OCI-LY7 (cell line): Measurements from ENCODE around the gene GGCX. TPM values are rescaled to one million over a fixed set of nuclear protein-coding genes. Genes with fewer than 3 reads are reported as not detected.
A peak's percentile ranks its signal among the peaks of the same experiment; 100 is the strongest.

ENCODE experiments used
- BruUV-seq: library from RNA; stranded (reverse); fragments of 400-500 nt; replicated peaks from 2 replicates; lab custom pipeline; 2021; lab: Mats Ljungman, UMichigan
- CTCF ChIA-PET: fragments of 300-600 bp; sonication (Branson Sonifier 250); formaldehyde crosslinking; loops from one replicate; lab custom pipeline; 2022; ENCODE audit warnings: antibody characterized with exemption; ENCODE audit not compliant: unreplicated experiment; lab: Charles Lee
- POLR2A ChIA-PET: fragments of 300-600 bp; sonication (Branson Sonifier 250); formaldehyde crosslinking; loops from one replicate; lab custom pipeline; 2022; ENCODE audit warnings: antibody characterized with exemption; lab: Charles Lee
- DNase-seq: peaks from one replicate; pipeline ENCODE4 v3.0.0-alpha.2; 2015; ENCODE audit warnings: low spot score
- H2AFZ ChIP-seq: fragments of 200-600 bp; sonication (generic), shearing (Covaris generic); 2 replicates; pipeline ENCODE4 v1.6.1; 2014; ENCODE audit warnings: mild to moderate bottlenecking, antibody characterized with exemption, low read length, moderate library complexity
- H3K27ac ChIP-seq: fragments of 200-600 bp; sonication (generic); 2 replicates; pipeline ENCODE4 v1.5.1; 2014; ENCODE audit warnings: mixed run types, low read depth, mild to moderate bottlenecking, moderate library complexity, low read length, inconsistent platforms; ENCODE audit not compliant: poor library complexity, severe bottlenecking
- H3K36me3 ChIP-seq: fragments of 200-600 bp; sonication (generic); 2 replicates; pipeline ENCODE4 v1.6.1; 2014; ENCODE audit warnings: mild to moderate bottlenecking, antibody characterized with exemption, low read length, moderate library complexity, mixed read lengths; ENCODE audit not compliant: insufficient read depth
- H3K4me1 ChIP-seq: fragments of 200-600 bp; sonication (generic); 2 replicates; pipeline ENCODE4 v1.5.1; 2014; ENCODE audit warnings: mild to moderate bottlenecking, low read length; ENCODE audit not compliant: insufficient read depth, poor library complexity, severe bottlenecking
- H3K4me2 ChIP-seq: fragments of 200-600 bp; sonication (generic); 2 replicates; pipeline ENCODE4 v1.6.1; 2014; ENCODE audit warnings: mild to moderate bottlenecking, low read length
- H3K4me3 ChIP-seq: fragments of 200-600 bp; sonication (generic); 2 replicates; pipeline ENCODE4 v1.5.1; 2014; ENCODE audit warnings: mild to moderate bottlenecking, low read depth, low read length; ENCODE audit not compliant: poor library complexity, severe bottlenecking
- H3K79me2 ChIP-seq: fragments of 200-600 bp; sonication (generic); 2 replicates; pipeline ENCODE4 v1.6.1; 2016; ENCODE audit warnings: low read depth, mild to moderate bottlenecking, low read length, moderate library complexity, mixed read lengths; ENCODE audit not compliant: insufficient read depth
- H3K9me2 ChIP-seq: fragments of 200-600 bp; sonication (generic); 2 replicates; pipeline ENCODE4 v1.6.1; 2016; ENCODE audit warnings: mild to moderate bottlenecking, low read length, mixed read lengths; ENCODE audit not compliant: insufficient read depth
- H3K9me3 ChIP-seq: fragments of 200-600 bp; sonication (generic); 2 replicates; pipeline ENCODE4 v1.6.1; 2014; ENCODE audit warnings: mild to moderate bottlenecking, mixed run types, low read length, mixed read lengths
- H4K20me1 ChIP-seq: fragments of 200-600 bp; sonication (generic); 2 replicates; pipeline ENCODE4 v1.6.1; 2014; ENCODE audit warnings: mild to moderate bottlenecking, antibody characterized with exemption, low read length, moderate library complexity, mixed read lengths; ENCODE audit not compliant: insufficient read depth
- EZH2phosphoT487 ChIP-seq: fragments of 200-600 bp; sonication (generic); IDR thresholded peaks from 2 replicates; pipeline ENCODE4 v1.6.1; 2018; ENCODE audit warnings: low read depth, borderline replicate concordance, mild to moderate bottlenecking, mixed run types, antibody characterized with exemption, low read length, moderate library complexity, mixed read lengths
- intact Hi-C: fragments of 100-400 bp; cut with micrococcal nuclease; formaldehyde crosslinking; loops from one replicate; pipeline ENCODE4 v1.10.0; 2022; ENCODE audit not compliant: unreplicated experiment
- total RNA-seq, 2 experiments: library from RNA; depleted of rRNA in 1 of 2; stranded (reverse); fragments of >200 nt in 1 of 2; shearing (Covaris generic) in 1 of 2; gene quantifications; 2 replicates each; pipeline ENCODE4 v1.2.3, GENCODE V29; 2014 to 2022
- TF ChIP-seq, protein P1 (sequence below): fragments of 200-600 bp; sonication (generic); conservative IDR thresholded peaks from 2 replicates; pipeline ENCODE4 v1.5.1; 2014; ENCODE audit warnings: mild to moderate bottlenecking, antibody characterized with exemption, low read length, moderate library complexity, mixed read lengths

Gene GGCX
- total RNA-seq, 2 experiments from 2014 or later = 32.5 to 33.3 TPM

DNA sequence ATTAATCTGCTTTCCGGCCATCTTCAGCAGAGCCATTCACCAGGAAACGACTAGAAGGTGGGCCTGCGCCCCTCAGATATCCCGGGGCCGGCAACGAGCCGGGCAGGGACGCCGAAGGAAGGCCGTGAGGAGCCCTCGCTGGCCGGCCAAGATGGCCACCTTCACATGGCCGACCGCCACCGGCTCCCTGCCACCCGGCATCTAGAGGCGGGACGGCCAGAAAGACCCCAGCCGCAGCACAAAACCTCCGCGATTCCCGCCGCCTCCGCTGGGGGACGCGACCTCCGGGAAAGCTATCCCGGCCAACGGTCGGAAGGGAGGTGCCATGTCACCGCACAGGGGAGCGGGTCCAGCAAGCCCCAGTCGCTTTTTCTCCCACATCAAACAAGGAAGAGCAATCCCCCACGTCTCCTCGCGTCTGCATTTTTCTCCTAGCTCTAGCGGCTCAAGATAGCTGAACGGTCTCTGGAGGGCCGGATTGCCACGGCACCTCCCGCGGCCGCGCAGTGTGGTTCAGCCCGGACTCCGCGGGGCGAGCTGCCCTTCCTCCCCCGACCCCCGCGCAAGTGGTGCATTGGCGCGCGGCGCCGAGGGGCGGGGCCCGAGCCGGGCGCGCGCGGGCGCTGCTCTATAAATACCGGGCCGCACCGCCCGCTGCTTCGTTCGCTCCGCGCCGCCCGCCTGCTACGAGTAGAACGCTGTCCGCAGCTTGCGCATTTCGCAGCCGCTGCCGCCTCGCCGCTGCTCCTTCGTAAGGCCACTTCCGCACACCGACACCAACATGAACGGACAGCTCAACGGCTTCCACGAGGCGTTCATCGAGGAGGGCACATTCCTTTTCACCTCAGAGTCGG, 22.6 kb downstream of the GGCX start, which contains the start of gene MAT2A:
Gene MAT2A (plus strand): TSS at position 662 of the 854 bp plus-strand sequence. CDS start 120 bp downstream, at position 782.
- H3K4me2 ChIP-seq = peak within 1 kb of the TSS; percentile 86
- intact Hi-C loops = loop anchor here (1.0 to 5.0 kb wide), 5 partner anchors 23 to 212 kb away; partner anchors contain the start of genes GGCX, TGOLN2 and USP39
- no peaks in the 10 kb centered on the region for H3K9me2 ChIP-seq
- no TSS peak for BruUV-seq
- H4K20me1 ChIP-seq = peaks cover 31% of the 10 kb centered on the region
- H3K79me2 ChIP-seq = peaks cover 60% of the 10 kb centered on the region
- H3K36me3 ChIP-seq = peaks cover 47% of the 10 kb centered on the region
- ChIA-PET POLR2A (interaction anchor here (0.6 to 6.7 kb wide), 26 partner anchors 9 to 775 kb away, joined by 3 to 48 read pairs (median 4); partner anchors contain the start of genes C2orf68, GGCX, RNF181 and SH2D6), CTCF (interaction anchor here (0.6 to 1.0 kb wide), 4 partner anchors 120 to 211 kb away, joined by 3 to 7 read pairs (median 6); partner anchors contain the start of gene TGOLN2)
- peak within 1 kb of the TSS; percentile 88 for H3K27ac ChIP-seq
- H3K4me1 ChIP-seq = peaks cover 37% of the 10 kb centered on the region
- H3K9me3 ChIP-seq = no peaks in the 10 kb centered on the region
- no peak for TF ChIP-seq EZH2phosphoT487
- TF ChIP-seq, protein P1, sequence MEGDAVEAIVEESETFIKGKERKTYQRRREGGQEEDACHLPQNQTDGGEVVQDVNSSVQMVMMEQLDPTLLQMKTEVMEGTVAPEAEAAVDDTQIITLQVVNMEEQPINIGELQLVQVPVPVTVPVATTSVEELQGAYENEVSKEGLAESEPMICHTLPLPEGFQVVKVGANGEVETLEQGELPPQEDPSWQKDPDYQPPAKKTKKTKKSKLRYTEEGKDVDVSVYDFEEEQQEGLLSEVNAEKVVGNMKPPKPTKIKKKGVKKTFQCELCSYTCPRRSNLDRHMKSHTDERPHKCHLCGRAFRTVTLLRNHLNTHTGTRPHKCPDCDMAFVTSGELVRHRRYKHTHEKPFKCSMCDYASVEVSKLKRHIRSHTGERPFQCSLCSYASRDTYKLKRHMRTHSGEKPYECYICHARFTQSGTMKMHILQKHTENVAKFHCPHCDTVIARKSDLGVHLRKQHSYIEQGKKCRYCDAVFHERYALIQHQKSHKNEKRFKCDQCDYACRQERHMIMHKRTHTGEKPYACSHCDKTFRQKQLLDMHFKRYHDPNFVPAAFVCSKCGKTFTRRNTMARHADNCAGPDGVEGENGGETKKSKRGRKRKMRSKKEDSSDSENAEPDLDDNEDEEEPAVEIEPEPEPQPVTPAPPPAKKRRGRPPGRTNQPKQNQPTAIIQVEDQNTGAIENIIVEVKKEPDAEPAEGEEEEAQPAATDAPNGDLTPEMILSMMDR = peak; percentile 78
- peak within 1 kb of the TSS; percentile 100 for H3K4me3 ChIP-seq
- DNase-seq = peak; percentile 95
- H2AFZ ChIP-seq = peak within 1 kb of the TSS; percentile 46; the same call in 1 of the 2 replicates

DNA sequence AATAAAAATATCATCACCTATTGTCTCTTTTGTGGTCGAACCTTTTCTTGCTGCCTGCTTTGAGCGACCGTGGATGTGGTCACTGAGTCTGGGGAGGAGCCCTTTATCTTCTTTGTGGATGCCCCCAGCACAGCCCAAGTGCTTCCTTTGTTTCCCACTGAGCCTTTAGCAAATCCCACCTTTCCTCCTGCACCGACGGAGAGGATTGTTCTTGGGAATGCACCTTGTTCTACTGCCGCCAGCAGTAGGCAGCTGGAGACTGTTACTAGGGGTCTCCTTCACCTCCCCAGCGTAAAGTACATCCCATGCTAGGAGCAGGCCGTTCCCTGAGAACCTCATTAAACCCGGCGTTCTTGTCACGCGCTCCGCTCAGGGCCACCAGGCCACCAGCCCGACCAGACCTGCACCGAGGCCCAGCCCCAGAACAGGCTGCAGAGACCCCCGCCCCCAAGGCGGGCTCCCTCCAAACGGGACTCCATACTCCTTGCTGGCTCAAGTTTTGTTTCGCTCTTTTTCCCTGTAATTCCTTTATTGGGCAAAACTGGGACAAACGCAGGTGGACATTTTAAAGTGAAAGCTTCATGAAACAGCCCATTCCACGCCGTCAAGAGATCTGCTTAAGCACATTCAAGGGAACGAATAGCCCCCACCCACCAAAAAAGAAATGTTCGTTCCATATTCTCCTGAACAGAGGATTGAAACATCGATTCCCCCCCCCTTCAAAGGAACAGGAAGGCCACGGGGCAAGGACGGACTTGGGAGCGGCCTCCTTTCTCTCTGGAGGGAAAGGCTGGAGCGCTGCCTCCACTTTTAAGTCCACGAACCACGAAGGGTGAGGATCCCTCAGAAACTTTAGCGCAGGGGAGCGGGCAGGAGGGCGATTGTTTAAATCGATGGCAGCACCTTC, 23.4 kb downstream of the GGCX start:
- Histone ChIP-seq H3K9me3 (no peaks in the 10 kb centered on the region), H2AFZ (peak overlapping the region; percentile 46; the same call in 1 of the 2 replicates), H3K4me1 (peaks cover 35% of the 10 kb centered on the region), H3K79me2 (peaks cover 55% of the 10 kb centered on the region), H4K20me1 (peaks cover 31% of the 10 kb centered on the region), H3K36me3 (peaks cover 38% of the 10 kb centered on the region), H3K27ac (peak overlapping the region; percentile 88), H3K4me3 (peak overlapping the region; percentile 100), H3K9me2 (no peaks in the 10 kb centered on the region), H3K4me2 (peak overlapping the region; percentile 86)
- POLR2A ChIA-PET = interaction anchor here (0.5 to 6.7 kb wide), 15 partner anchors 8 to 211 kb away, joined by 3 to 48 read pairs (median 5); partner anchors contain the start of genes C2orf68, GGCX, SH2D6 and TGOLN2
- CTCF ChIA-PET = interaction anchor here (0.6 to 1.0 kb wide), 3 partner anchors 78 to 210 kb away, joined by 3 to 7 read pairs (median 5); no protein-coding TSS in a partner anchor
- TF ChIP-seq EZH2phosphoT487 = no peak
- TF ChIP-seq, protein P1 = 0 out of 2 replicates have a peak, but pooled peaks have one; percentile 42
- TSS peak; percentile 87 for BruUV-seq
- intact Hi-C loops = loop anchor here (1.0 to 5.0 kb wide), 3 partner anchors 78 to 211 kb away; partner anchors contain the start of genes TGOLN2 and USP39
- DNase-seq = peak; percentile 67
